AG04450 (cell line): ENCODE data around the gene CHRNG. TPM values are rescaled to one million over a fixed set of nuclear protein-coding genes. Genes with fewer than 3 reads are reported as not detected.

Source experiments
- CTCF ChIA-PET: fragments of 300-600, 350-600 bp; formaldehyde crosslinking; extraction: SDS; loops from one replicate; lab custom pipeline; 2022; ENCODE audit warnings: antibody characterized with exemption, inconsistent platforms; lab: Charles Lee
- POLR2A ChIA-PET: fragments of 350-600 bp; formaldehyde crosslinking; extraction: SDS; loops from one replicate; lab custom pipeline; 2021; ENCODE audit warnings: antibody characterized with exemption, inconsistent platforms; lab: Yijun Ruan, JAX
- DNase-seq: peaks from one replicate; pipeline ENCODE4 v3.0.0-alpha.2; 2011; ENCODE audit warnings: low read depth, low spot score
- H3K27ac ChIP-seq: one replicate; pipeline ENCODE4 v1.5.1; 2012; ENCODE audit warnings: low read depth, low read length, control low read depth
- H3K27me3 ChIP-seq: one replicate; pipeline ENCODE4 v1.6.0; 2012; ENCODE audit warnings: low read length; ENCODE audit not compliant: control insufficient read depth, insufficient read depth
- H3K4me3 ChIP-seq: 2 replicates; pipeline ENCODE4 v1.5.1; 2011; ENCODE audit warnings: mild to moderate bottlenecking, low read depth, low read length, control low read depth
- H3K9me3 ChIP-seq: 2 replicates; pipeline ENCODE4 v1.5.1; 2012; ENCODE audit warnings: low read length; ENCODE audit not compliant: control insufficient read depth, insufficient read depth
- polyA plus RNA-seq: library from polyadenylated mRNA; depleted of rRNA; stranded (reverse); fragments of >200 nt; gene quantifications from 2 replicates; pipeline ENCODE4 v1.2.3, GENCODE V29; 2011
- TF ChIP-seq, protein P1 (sequence below): IDR thresholded peaks from 2 replicates; pipeline ENCODE4 v1.5.1; 2011; ENCODE audit warnings: low read depth, low read length, control low read depth, inconsistent platforms

The CHRNG gene
- polyA plus RNA-seq, 1 experiment = not detected

DNA sequence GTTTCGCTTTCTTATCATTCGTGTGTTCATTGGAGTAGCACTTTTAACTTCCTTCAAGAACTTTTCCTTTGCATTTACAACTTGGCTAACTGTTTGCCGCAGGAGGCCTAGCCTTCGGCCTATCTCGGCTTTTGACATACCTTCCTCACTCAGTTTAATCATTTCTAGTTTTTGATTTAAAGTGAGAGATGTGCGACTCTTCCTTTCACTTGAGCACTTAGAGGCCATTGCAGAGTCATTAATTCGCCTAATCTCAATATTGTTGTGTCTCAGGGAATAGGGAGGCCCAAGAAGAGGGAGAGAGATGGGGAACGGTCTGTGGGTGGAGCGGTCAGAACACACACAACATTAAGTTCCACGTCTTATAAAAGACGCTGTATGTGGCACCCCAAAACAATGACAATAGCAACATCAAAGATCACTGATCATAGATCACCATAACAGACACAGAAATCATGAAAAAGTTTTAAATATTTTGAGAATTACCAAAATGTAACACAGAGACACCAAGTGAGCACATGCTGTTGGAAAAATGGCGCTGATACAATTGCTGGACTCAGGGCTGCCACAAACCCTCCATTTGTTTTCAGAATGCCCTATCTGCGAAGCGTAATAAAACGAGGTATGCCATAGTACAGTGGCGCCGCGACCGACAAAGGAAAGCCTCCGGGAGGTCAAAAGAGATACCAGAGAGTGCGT is 10.3 kb downstream of the CHRNG start:
- ChIA-PET CTCF (no interaction called here), POLR2A (interaction anchor here (1.1 to 1.3 kb wide), 2 partner anchors 18 to 28 kb away, joined by 3 to 5 read pairs; no protein-coding TSS in a partner anchor)
- Histone ChIP-seq H3K27me3 (no peaks in the 10 kb centered on the region), H3K4me3 (peak overlapping the region; percentile 93), H3K27ac (peak overlapping the region; percentile 94), H3K9me3 (no peaks in the 10 kb centered on the region; the same call in 1 of the 2 replicates)
- TF ChIP-seq, protein P1, sequence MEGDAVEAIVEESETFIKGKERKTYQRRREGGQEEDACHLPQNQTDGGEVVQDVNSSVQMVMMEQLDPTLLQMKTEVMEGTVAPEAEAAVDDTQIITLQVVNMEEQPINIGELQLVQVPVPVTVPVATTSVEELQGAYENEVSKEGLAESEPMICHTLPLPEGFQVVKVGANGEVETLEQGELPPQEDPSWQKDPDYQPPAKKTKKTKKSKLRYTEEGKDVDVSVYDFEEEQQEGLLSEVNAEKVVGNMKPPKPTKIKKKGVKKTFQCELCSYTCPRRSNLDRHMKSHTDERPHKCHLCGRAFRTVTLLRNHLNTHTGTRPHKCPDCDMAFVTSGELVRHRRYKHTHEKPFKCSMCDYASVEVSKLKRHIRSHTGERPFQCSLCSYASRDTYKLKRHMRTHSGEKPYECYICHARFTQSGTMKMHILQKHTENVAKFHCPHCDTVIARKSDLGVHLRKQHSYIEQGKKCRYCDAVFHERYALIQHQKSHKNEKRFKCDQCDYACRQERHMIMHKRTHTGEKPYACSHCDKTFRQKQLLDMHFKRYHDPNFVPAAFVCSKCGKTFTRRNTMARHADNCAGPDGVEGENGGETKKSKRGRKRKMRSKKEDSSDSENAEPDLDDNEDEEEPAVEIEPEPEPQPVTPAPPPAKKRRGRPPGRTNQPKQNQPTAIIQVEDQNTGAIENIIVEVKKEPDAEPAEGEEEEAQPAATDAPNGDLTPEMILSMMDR = no peak
- DNase-seq = no peak

DNA sequence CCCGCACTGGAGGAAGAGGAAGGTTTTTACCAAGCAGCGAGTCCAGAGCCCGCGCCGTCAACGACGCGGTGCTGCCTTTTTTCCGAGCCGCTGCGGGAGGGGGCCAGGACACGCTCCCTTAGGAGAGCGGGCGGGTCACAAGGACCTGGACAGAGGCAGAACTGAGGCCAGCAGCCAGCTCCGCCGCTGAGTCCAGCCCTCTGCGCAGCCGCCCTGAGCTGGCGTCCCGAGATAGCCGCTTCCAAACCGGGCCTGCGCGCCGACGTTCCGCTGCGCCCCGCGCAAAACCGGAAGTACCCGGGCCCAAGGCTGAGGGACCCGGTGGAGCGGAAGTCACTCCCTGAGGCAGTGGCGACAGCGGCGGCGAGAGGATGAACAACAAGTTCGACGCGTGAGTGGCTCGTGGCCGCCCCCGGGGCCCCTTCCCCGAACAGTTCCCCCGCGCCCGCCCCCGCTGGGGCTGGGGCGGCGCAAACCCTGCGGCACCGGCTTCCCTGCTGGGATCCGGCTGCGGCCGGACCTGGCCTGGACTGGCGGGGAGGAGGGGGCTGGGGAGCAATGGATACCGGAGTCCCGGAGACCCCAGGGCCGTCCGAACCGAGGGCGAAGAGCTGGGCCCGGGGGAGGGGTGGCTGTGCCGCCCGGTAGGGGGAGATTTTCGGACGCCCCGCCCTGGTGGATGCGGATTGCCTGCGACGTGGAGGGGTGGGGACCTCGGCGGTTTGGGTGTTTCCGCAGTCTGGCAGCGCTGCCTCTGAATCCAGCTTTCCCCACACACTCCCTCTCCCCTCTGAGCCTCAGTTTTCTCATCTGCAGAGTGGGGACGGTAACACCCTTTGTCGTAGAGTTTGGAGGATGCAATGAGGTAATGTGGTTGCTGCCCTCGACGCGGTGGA is 11.1 kb downstream of the CHRNG start, which contains the start of the genes EIF4E2 and TIGD1:
TSS of gene EIF4E2 (plus strand) at position 336 of the 896 bp plus-strand sequence. CDS start at position 372, 36 bp downstream.
TSS of gene TIGD1 (minus strand) at position 204 of the 896 bp plus-strand sequence. CDS start 675 bp downstream, outside the sequence.
- Histone ChIP-seq H3K27ac (peak within 1 kb of the TSS; percentile 94), H3K4me3 (peak within 1 kb of the TSS; percentile 93), H3K27me3 (no peaks in the 10 kb centered on the region), H3K9me3 (no peaks in the 10 kb centered on the region; the same call in 1 of the 2 replicates)
- ChIA-PET CTCF (no interaction called here), POLR2A (interaction anchor here (1.1 to 1.3 kb wide), 2 partner anchors 17 to 28 kb away, joined by 3 to 5 read pairs; no protein-coding TSS in a partner anchor)
- DNase-seq = peak; percentile 72
- TF ChIP-seq, protein P1 = peak; percentile 40

DNA sequence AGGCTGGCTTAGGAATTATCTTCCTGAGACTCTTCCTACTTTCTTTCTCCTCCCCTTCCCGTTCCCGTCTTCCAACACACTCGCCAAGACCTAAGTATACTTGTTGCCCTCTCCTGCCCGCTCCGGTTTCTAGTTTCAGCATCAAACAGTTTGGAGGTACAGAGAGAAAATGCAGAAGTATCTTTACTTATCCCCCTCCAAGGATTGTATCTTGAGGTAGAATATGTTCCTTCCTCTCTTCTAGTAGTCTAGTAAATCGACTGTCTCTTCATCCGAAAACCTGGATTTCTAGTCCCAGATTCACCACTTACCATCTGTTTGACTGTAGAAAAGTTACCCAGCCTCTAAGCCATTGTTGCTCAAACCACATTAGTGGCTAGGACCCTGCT is 11.8 kb downstream of the CHRNG start:
- TF ChIP-seq, protein P1 = no peak
- POLR2A ChIA-PET = interaction anchor here (1.3 kb wide), 1 partner anchor 27 kb away, joined by 3 read pairs; no protein-coding TSS in a partner anchor
- CTCF ChIA-PET = no interaction called here

DNA sequence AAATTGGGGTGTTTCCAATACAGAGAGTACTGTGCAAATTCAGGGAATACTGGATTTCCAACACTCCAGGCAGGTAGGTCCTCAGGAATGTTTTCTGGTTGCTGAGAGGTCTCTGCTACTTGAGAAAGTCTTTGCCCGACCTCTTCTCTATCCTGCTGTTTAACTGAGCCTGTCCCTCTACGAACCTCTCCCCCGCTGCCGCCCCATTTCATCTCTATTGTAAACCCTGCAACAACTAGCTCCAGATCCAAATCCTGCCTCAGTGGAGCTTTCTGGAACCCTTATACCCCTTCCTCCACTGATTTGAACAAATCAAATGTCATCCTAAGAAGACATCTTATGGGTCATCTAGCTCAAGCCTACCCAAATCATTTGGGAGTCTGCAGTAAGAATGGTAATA is 12.3 kb downstream of the CHRNG start:
- ChIA-PET CTCF (no interaction called here), POLR2A (no interaction called here)
- Histone ChIP-seq H3K27me3 (no peaks in the 10 kb centered on the region), H3K4me3 (peak overlapping the region; percentile 93), H3K9me3 (no peaks in the 10 kb centered on the region; the same call in 1 of the 2 replicates), H3K27ac (no peak overlapping the region)
- DNase-seq = no peak
- TF ChIP-seq, protein P1 = no peak

More for the DNA sequence above, 11.8 kb downstream of the CHRNG start:
- no peak for DNase-seq
- Histone ChIP-seq H3K27me3 (no peaks in the 10 kb centered on the region), H3K27ac (peak overlapping the region; percentile 94), H3K9me3 (no peaks in the 10 kb centered on the region; the same call in 1 of the 2 replicates), H3K4me3 (peak overlapping the region; percentile 93)
